ENCODE measurements around the gene GPR25. TPM values are rescaled to one million over a fixed set of nuclear protein-coding genes. Genes with fewer than 3 reads are reported as not detected.

Gene GPR25
- total RNA-seq, 1 experiment from 2014 or later, result not detected

GRCh38 chr1:200893411-200893901 lies 20.7 kb downstream of the GPR25 start (continued):
- no peak for TF ChIP-seq ZNF274 (IDR thresholded peaks at IDR 0.05; ENCODE audit: low read depth, low read length)
- TF ChIP-seq, protein P1, sequence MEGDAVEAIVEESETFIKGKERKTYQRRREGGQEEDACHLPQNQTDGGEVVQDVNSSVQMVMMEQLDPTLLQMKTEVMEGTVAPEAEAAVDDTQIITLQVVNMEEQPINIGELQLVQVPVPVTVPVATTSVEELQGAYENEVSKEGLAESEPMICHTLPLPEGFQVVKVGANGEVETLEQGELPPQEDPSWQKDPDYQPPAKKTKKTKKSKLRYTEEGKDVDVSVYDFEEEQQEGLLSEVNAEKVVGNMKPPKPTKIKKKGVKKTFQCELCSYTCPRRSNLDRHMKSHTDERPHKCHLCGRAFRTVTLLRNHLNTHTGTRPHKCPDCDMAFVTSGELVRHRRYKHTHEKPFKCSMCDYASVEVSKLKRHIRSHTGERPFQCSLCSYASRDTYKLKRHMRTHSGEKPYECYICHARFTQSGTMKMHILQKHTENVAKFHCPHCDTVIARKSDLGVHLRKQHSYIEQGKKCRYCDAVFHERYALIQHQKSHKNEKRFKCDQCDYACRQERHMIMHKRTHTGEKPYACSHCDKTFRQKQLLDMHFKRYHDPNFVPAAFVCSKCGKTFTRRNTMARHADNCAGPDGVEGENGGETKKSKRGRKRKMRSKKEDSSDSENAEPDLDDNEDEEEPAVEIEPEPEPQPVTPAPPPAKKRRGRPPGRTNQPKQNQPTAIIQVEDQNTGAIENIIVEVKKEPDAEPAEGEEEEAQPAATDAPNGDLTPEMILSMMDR (IDR thresholded peaks at IDR 0.05 in 2 of 3, conservative IDR thresholded peaks at IDR 0.05 in 1 of 3; ENCODE audit: borderline replicate concordance in 1 of 3, insufficient read depth in 1 of 3, low read depth in 2 of 3, low read length in 2 of 3), result no peak
- TF ChIP-seq EZH2phosphoT487 (IDR thresholded peaks at IDR 0.05; ENCODE audit: borderline replicate concordance), result no peak

DNA sequence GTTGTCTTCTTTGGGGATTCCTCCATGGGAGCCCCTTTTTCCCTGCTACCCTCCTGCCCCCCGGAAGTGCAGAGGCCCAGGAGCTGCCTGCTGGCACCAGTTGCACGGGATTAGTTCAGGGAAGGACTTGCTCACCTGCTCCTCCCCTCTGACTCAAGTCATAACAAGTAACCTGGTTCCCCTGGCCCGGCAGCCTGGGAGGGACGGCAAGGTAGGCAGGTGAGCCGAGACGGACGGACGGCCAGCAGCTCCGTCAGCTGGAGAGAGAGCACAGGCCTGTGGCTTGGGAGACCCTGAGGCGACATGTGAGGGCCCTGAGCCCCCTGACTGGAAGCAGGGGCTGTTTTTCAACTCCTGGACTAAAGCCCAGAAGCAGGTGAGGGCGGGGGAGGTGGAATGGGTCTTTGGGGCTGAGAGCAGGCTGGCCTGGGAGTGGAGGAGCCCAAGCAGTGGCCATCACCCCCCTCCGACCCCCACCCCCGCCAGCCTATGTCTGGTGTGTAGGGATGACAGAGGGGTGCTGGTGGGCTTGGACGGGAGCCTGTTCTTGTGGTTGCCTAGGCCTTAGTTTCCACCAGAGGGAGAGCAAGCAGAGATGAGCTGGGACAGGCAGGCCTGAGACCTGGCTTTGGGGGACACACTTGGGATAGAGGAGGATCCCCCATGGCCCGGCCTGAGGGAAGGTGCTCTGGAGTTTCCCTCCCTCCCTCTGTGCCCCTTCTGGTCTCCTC lies 22.1 kb downstream of the GPR25 start, which contains the start of gene INAVA:
Gene INAVA (plus strand): TSS at position 189 of the 731 bp plus-strand sequence. CDS start 3,501 bp downstream, outside the sequence.
- peaks cover 47 to 77% of the 10 kb centered on the region in 2 experiments for H3K4me1 ChIP-seq (ENCODE audit: control insufficient read depth in 1 of 2, insufficient read depth in 2 of 2, low read length in 2 of 2)
- peak within 1 kb of the TSS; percentile 62 for H3K9ac ChIP-seq (ENCODE audit: low read length)
- no peak within 1 kb of the TSS for H2AFZ ChIP-seq (ENCODE audit: low read depth, low read length, poor library complexity, severe bottlenecking)
- ChIA-PET CTCF (interaction anchor here (0.8 kb wide), 1 partner anchor 360 kb away, joined by 3 read pairs; no protein-coding TSS in a partner anchor), POLR2A (interaction anchor here (0.7 kb wide), 1 partner anchor 273 kb away, joined by 3 read pairs; no protein-coding TSS in a partner anchor), RAD21 (ENCODE audit: low non-redundant PET in 1 of 2, low total read pairs in 2 of 2, uncharacterized antibody in 2 of 2, unreplicated experiment in 2 of 2) (no interaction called here)
- H3K27me3 ChIP-seq (ENCODE audit: insufficient read depth, low read length), result no peaks in the 10 kb centered on the region
- peak within 1 kb of the TSS; percentile 26 for H3K27ac ChIP-seq (ENCODE audit: low read depth, low read length)
- H3K36me3 ChIP-seq (ENCODE audit: control insufficient read depth in 1 of 2, insufficient read depth in 2 of 2, low read length in 2 of 2), result no peaks in the 10 kb centered on the region
- ATAC-seq, result peak; percentile 61
- H3K4me3 ChIP-seq (replicated peaks in 1 of 2; ENCODE audit: low read depth in 1 of 2, low read length in 2 of 2), result peak within 1 kb of the TSS; percentile 63
- H4K20me1 ChIP-seq (ENCODE audit: insufficient read depth), result no peaks in the 10 kb centered on the region
- H3K9me3 ChIP-seq (ENCODE audit: control insufficient read depth in 1 of 2, insufficient read depth in 1 of 2, low read depth in 1 of 2, low read length in 2 of 2), result no peaks in the 10 kb centered on the region
- intact Hi-C loops (cut with micrococcal nuclease), result loop anchor here (1.0 kb wide), 1 partner anchor 148 kb away; no protein-coding TSS in a partner anchor
- DNase-seq (ENCODE audit: low read depth, low spot score), result peak; percentile 53
- peak within 1 kb of the TSS; percentile 97 for H3K4me2 ChIP-seq (ENCODE audit: low read length)
- BruUV-seq (replicated peaks), result TSS peak; percentile 59
- no peaks in the 10 kb centered on the region for H3K9me2 ChIP-seq (ENCODE audit: insufficient read depth)
- H3K79me2 ChIP-seq (ENCODE audit: insufficient read depth, low read length), result no peaks in the 10 kb centered on the region; the same call in 1 of the 2 replicates
- TF ChIP-seq CBX3 (IDR thresholded peaks at IDR 0.05; ENCODE audit: low read depth), result no peak
- no peak for TF ChIP-seq FOSL1 (IDR thresholded peaks at IDR 0.05; ENCODE audit: low read depth)
- no peak for TF ChIP-seq SP1 (IDR thresholded peaks at IDR 0.05; ENCODE audit: low read depth)
- no peak for TF ChIP-seq EGR1 (IDR thresholded peaks at IDR 0.05; ENCODE audit: low read depth)
- TF ChIP-seq EZH2 (IDR thresholded peaks at IDR 0.05), result no peak
- no peak for TF ChIP-seq SIN3A (IDR thresholded peaks at IDR 0.05; ENCODE audit: low read depth)
- no peak for TF ChIP-seq JUND (IDR thresholded peaks at IDR 0.05)
- peak; percentile 96 for TF ChIP-seq POLR2AphosphoS5 (IDR thresholded peaks at IDR 0.05; ENCODE audit: low read depth, low read length)
- TF ChIP-seq, protein P2, sequence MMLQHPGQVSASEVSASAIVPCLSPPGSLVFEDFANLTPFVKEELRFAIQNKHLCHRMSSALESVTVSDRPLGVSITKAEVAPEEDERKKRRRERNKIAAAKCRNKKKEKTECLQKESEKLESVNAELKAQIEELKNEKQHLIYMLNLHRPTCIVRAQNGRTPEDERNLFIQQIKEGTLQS (IDR thresholded peaks at IDR 0.05), result no peak
- TF ChIP-seq, protein P1 (IDR thresholded peaks at IDR 0.05 in 2 of 3, conservative IDR thresholded peaks at IDR 0.05 in 1 of 3; ENCODE audit: borderline replicate concordance in 1 of 3, insufficient read depth in 1 of 3, low read depth in 2 of 3, low read length in 2 of 3), result peak in 2 of 3 experiments; percentile 36 to 38; a peak in 4 of 6 replicates
- TF ChIP-seq SRF (IDR thresholded peaks at IDR 0.05; ENCODE audit: low read depth), result no peak
- TF ChIP-seq POLR2A (IDR thresholded peaks at IDR 0.05; ENCODE audit: borderline replicate concordance, extremely low read depth, insufficient read depth, insufficient read length), result no peak
- TF ChIP-seq ZFX (IDR thresholded peaks at IDR 0.05), result 0 out of 2 replicates have a peak, but pooled peaks have one; percentile 18
- TF ChIP-seq TCF7L2 (IDR thresholded peaks at IDR 0.05; ENCODE audit: borderline replicate concordance, extremely low read depth, insufficient read depth, insufficient read length), result no peak
- TF ChIP-seq CEBPB (IDR thresholded peaks at IDR 0.05; ENCODE audit: low read depth), result no peak
- TF ChIP-seq ELF1 (IDR thresholded peaks at IDR 0.05; ENCODE audit: borderline replicate concordance, low read depth), result no peak
- no peak for TF ChIP-seq ZNF274 (IDR thresholded peaks at IDR 0.05; ENCODE audit: low read depth, low read length)
- no peak for TF ChIP-seq RAD21 (IDR thresholded peaks at IDR 0.05; ENCODE audit: low read depth)
- no peak for TF ChIP-seq MAX (IDR thresholded peaks at IDR 0.05)
- peak; percentile 19 for TF ChIP-seq YY1 (IDR thresholded peaks at IDR 0.05; ENCODE audit: extremely low read depth, insufficient replicate concordance, low read depth, low read length)

Measured in HCT116 (cell line).